Neural cell (in vitro differentiated cells): ENCODE results near the gene EYA2. TPM values are rescaled to one million over a fixed set of nuclear protein-coding genes. Genes with fewer than 3 reads are reported as not detected.

ENCODE experiments used
- H2AFZ ChIP-seq: fragments of 200-600, 300-800 bp; sonication (generic), shearing (Covaris generic); 2 replicates; pipeline ENCODE4 v1.6.0; 2014; ENCODE audit warnings: low read depth, mild to moderate bottlenecking, antibody characterized with exemption, low read length, moderate library complexity
- H3F3A ChIP-seq: fragments of 200-600 bp; shearing (Covaris generic); 2 replicates; pipeline ENCODE4 v1.6.1; 2016; ENCODE audit warnings: mild to moderate bottlenecking, moderate library complexity, mixed read lengths, antibody characterized with exemption, low read length; ENCODE audit not compliant: insufficient read depth, poor library complexity, severe bottlenecking
- H3K27ac ChIP-seq: fragments of 200-600, 300-800 bp; sonication (generic), shearing (Covaris generic); 2 replicates; pipeline ENCODE4 v1.5.1; 2014; ENCODE audit warnings: mild to moderate bottlenecking, low read length, moderate library complexity
- H3K27me3 ChIP-seq: fragments of 300-800, 200-600 bp; sonication (generic), shearing (Covaris generic); 2 replicates; pipeline ENCODE4 v1.6.0; 2014; ENCODE audit warnings: mild to moderate bottlenecking, low read depth, low read length, moderate library complexity; ENCODE audit not compliant: insufficient read depth
- H3K36me3 ChIP-seq: fragments of 300-800, 200-600 bp; sonication (generic), shearing (Covaris generic); 2 replicates; pipeline ENCODE4 v1.5.1; 2014; ENCODE audit warnings: mild to moderate bottlenecking, antibody characterized with exemption, low read length, moderate library complexity; ENCODE audit not compliant: insufficient read depth
- H3K4me2 ChIP-seq: fragments of 300-800, 200-600 bp; sonication (generic), shearing (Covaris generic); 2 replicates; pipeline ENCODE4 v1.6.0; 2014; ENCODE audit warnings: mild to moderate bottlenecking, low read length
- H3K4me3 ChIP-seq: fragments of 300-800, 200-600 bp; sonication (generic), shearing (Covaris generic); 2 replicates; pipeline ENCODE4 v1.5.1; 2014; ENCODE audit warnings: mild to moderate bottlenecking, low read length, moderate library complexity
- H3K79me2 ChIP-seq: fragments of 200-600 bp; shearing (Covaris generic); replicated peaks from 2 replicates; pipeline ENCODE4 v1.6.0; 2014; ENCODE audit warnings: mild to moderate bottlenecking, low read length, moderate library complexity; ENCODE audit not compliant: insufficient read depth
- H3K9ac ChIP-seq: fragments of 300-800, 200-600 bp; sonication (generic), shearing (Covaris generic); 2 replicates; pipeline ENCODE4 v1.6.1; 2016; ENCODE audit warnings: mild to moderate bottlenecking, low read length, mixed read lengths
- H3K9me2 ChIP-seq: fragments of 200-600 bp; shearing (Covaris generic); 2 replicates; pipeline ENCODE4 v1.6.1; 2016; ENCODE audit warnings: mild to moderate bottlenecking, low read length, mixed read lengths; ENCODE audit not compliant: insufficient read depth
- H3K9me3 ChIP-seq: fragments of 200-600, 300-800 bp; sonication (generic), shearing (Covaris generic); 2 replicates; pipeline ENCODE4 v1.6.1; 2016; ENCODE audit warnings: mild to moderate bottlenecking, mixed run types, low read length, moderate library complexity, mixed read lengths
- H4K20me1 ChIP-seq: fragments of 200-600 bp; shearing (Covaris generic); 2 replicates; pipeline ENCODE4 v1.6.1; 2016; ENCODE audit warnings: mild to moderate bottlenecking, mixed run types; ENCODE audit not compliant: insufficient read depth
- EP300 ChIP-seq: fragments of 450-650 bp; conservative IDR thresholded peaks from 2 replicates; pipeline ENCODE4 v1.6.1; 2014; ENCODE audit warnings: antibody characterized with exemption, mild to moderate bottlenecking, moderate library complexity; ENCODE audit not compliant: poor library complexity, severe bottlenecking
- EZH2 ChIP-seq: fragments of 200-600, 300-800 bp; shearing (Covaris generic), sonication (generic); IDR thresholded peaks from 2 replicates; pipeline ENCODE4 v1.6.1; 2014; ENCODE audit warnings: antibody characterized with exemption, low read length, borderline replicate concordance, mild to moderate bottlenecking; ENCODE audit not compliant: insufficient read depth, poor library complexity, severe bottlenecking
- MXI1 ChIP-seq: fragments of 450-650 bp; conservative IDR thresholded peaks from 2 replicates; pipeline ENCODE4 v1.6.1; 2014; ENCODE audit warnings: antibody characterized with exemption, mild to moderate bottlenecking; ENCODE audit not compliant: poor library complexity, severe bottlenecking
- POLR2AphosphoS5 ChIP-seq: IDR thresholded peaks from 2 replicates; pipeline ENCODE4 v1.6.1; 2012
- RAD21 ChIP-seq: fragments of 450-650 bp; conservative IDR thresholded peaks from 2 replicates; pipeline ENCODE4 v1.6.1; 2014; ENCODE audit warnings: antibody characterized with exemption, mild to moderate bottlenecking, moderate library complexity
- SMC3 ChIP-seq: fragments of 450-650 bp; conservative IDR thresholded peaks from 2 replicates; pipeline ENCODE4 v1.6.1; 2014; ENCODE audit warnings: antibody characterized with exemption, mild to moderate bottlenecking, moderate library complexity; ENCODE audit not compliant: poor library complexity
- TAF1 ChIP-seq: IDR thresholded peaks from 2 replicates; pipeline ENCODE4 v1.6.1; 2012; ENCODE audit warnings: low read depth
- polyA plus RNA-seq: library from polyadenylated mRNA; depleted of rRNA; stranded (reverse); fragments of >200 nt; gene quantifications from 2 replicates; pipeline ENCODE4 v1.2.3, GENCODE V29; 2014
- TF ChIP-seq, protein P1 (sequence below): IDR thresholded peaks from 2 replicates; pipeline ENCODE4 v1.6.1; 2012; ENCODE audit warnings: borderline replicate concordance
- TF ChIP-seq, protein P2 (sequence below): fragments of 450-650 bp; IDR thresholded peaks from 2 replicates; pipeline ENCODE4 v1.5.1; 2014; ENCODE audit warnings: antibody characterized with exemption, mild to moderate bottlenecking, moderate library complexity; ENCODE audit not compliant: poor library complexity, severe bottlenecking

The EYA2 gene
- polyA plus RNA-seq, 1 donor from 2014 or later = 0.88 TPM

DNA sequence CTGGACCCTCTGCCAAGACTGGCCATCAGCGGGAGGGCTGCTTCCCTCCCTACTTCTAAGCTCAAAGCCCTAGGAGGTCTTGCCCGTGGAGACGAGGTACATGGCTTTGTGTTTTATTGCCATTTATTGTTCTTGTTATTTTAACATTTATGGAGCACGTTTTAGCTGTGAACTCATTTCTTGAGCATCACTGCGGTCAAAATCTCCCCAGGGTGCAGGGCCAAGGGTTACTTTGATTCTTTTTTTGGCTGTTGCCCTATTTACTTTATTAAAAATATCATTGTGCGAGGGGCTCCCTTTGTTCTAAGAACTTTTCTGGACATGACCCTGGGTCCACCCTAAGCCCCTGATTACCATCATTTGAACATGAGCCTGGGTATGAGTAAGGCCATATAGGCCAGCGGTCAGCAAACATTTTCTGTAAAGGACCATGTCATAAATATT, 51.6 kb downstream of the EYA2 start:
- H3K4me2 ChIP-seq = no peak overlapping the region
- no peaks in the 10 kb centered on the region for H3K79me2 ChIP-seq
- no peak overlapping the region for H2AFZ ChIP-seq
- no peaks in the 10 kb centered on the region for H3K9me3 ChIP-seq
- H3K27me3 ChIP-seq = no peaks in the 10 kb centered on the region
- TF ChIP-seq EZH2 (no peak), TAF1 (no peak), RAD21 (no peak), EP300 (no peak), MXI1 (no peak), SMC3 (no peak), POLR2AphosphoS5 (no peak)
- TF ChIP-seq, protein P1, sequence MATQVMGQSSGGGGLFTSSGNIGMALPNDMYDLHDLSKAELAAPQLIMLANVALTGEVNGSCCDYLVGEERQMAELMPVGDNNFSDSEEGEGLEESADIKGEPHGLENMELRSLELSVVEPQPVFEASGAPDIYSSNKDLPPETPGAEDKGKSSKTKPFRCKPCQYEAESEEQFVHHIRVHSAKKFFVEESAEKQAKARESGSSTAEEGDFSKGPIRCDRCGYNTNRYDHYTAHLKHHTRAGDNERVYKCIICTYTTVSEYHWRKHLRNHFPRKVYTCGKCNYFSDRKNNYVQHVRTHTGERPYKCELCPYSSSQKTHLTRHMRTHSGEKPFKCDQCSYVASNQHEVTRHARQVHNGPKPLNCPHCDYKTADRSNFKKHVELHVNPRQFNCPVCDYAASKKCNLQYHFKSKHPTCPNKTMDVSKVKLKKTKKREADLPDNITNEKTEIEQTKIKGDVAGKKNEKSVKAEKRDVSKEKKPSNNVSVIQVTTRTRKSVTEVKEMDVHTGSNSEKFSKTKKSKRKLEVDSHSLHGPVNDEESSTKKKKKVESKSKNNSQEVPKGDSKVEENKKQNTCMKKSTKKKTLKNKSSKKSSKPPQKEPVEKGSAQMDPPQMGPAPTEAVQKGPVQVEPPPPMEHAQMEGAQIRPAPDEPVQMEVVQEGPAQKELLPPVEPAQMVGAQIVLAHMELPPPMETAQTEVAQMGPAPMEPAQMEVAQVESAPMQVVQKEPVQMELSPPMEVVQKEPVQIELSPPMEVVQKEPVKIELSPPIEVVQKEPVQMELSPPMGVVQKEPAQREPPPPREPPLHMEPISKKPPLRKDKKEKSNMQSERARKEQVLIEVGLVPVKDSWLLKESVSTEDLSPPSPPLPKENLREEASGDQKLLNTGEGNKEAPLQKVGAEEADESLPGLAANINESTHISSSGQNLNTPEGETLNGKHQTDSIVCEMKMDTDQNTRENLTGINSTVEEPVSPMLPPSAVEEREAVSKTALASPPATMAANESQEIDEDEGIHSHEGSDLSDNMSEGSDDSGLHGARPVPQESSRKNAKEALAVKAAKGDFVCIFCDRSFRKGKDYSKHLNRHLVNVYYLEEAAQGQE = no peak
- TF ChIP-seq, protein P2, sequence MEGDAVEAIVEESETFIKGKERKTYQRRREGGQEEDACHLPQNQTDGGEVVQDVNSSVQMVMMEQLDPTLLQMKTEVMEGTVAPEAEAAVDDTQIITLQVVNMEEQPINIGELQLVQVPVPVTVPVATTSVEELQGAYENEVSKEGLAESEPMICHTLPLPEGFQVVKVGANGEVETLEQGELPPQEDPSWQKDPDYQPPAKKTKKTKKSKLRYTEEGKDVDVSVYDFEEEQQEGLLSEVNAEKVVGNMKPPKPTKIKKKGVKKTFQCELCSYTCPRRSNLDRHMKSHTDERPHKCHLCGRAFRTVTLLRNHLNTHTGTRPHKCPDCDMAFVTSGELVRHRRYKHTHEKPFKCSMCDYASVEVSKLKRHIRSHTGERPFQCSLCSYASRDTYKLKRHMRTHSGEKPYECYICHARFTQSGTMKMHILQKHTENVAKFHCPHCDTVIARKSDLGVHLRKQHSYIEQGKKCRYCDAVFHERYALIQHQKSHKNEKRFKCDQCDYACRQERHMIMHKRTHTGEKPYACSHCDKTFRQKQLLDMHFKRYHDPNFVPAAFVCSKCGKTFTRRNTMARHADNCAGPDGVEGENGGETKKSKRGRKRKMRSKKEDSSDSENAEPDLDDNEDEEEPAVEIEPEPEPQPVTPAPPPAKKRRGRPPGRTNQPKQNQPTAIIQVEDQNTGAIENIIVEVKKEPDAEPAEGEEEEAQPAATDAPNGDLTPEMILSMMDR = no peak
- no peaks in the 10 kb centered on the region for H4K20me1 ChIP-seq
- no peaks in the 10 kb centered on the region for H3K36me3 ChIP-seq
- H3F3A ChIP-seq = no peaks in the 10 kb centered on the region
- no peak overlapping the region for H3K4me3 ChIP-seq
- H3K9me2 ChIP-seq = no peaks in the 10 kb centered on the region
- H3K9ac ChIP-seq = no peak overlapping the region
- no peak overlapping the region for H3K27ac ChIP-seq

DNA sequence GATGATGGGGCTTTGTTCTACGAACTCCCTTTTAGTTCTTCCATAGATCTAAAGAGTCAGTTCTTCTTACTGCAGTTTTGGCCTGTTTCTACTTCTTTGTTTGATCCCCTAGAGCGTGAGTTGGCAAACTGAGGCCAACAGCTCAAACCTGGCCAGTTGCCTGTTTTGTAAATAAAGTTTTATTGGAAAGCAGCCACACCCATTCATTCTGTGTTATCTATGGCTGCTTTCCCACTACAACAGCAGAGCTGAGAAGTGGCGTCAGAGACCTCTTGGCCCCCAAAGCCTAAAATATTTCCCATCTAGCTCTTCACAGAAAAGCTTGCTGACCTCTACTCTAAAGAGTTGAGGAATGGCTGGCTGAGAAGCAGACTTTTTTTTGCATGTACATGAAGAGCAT, 52.2 kb downstream of the EYA2 start:
- no peaks in the 10 kb centered on the region for H4K20me1 ChIP-seq
- H3K4me2 ChIP-seq = no peak overlapping the region
- H3K27me3 ChIP-seq = no peaks in the 10 kb centered on the region
- no peaks in the 10 kb centered on the region for H3K36me3 ChIP-seq
- no peaks in the 10 kb centered on the region for H3K79me2 ChIP-seq
- no peak overlapping the region for H3K27ac ChIP-seq
- no peaks in the 10 kb centered on the region for H3F3A ChIP-seq
- H3K9me2 ChIP-seq = no peaks in the 10 kb centered on the region
- H3K4me3 ChIP-seq = no peak overlapping the region
- H2AFZ ChIP-seq = no peak overlapping the region
- TF ChIP-seq, protein P2 = no peak
- TF ChIP-seq MXI1 (no peak), RAD21 (no peak), TAF1 (no peak), EP300 (no peak), SMC3 (no peak), POLR2AphosphoS5 (no peak), EZH2 (no peak)
- no peak overlapping the region for H3K9ac ChIP-seq
- no peaks in the 10 kb centered on the region for H3K9me3 ChIP-seq
